ENCODE measurements around the gene KPNB1.

The KPNB1 gene

DNA sequence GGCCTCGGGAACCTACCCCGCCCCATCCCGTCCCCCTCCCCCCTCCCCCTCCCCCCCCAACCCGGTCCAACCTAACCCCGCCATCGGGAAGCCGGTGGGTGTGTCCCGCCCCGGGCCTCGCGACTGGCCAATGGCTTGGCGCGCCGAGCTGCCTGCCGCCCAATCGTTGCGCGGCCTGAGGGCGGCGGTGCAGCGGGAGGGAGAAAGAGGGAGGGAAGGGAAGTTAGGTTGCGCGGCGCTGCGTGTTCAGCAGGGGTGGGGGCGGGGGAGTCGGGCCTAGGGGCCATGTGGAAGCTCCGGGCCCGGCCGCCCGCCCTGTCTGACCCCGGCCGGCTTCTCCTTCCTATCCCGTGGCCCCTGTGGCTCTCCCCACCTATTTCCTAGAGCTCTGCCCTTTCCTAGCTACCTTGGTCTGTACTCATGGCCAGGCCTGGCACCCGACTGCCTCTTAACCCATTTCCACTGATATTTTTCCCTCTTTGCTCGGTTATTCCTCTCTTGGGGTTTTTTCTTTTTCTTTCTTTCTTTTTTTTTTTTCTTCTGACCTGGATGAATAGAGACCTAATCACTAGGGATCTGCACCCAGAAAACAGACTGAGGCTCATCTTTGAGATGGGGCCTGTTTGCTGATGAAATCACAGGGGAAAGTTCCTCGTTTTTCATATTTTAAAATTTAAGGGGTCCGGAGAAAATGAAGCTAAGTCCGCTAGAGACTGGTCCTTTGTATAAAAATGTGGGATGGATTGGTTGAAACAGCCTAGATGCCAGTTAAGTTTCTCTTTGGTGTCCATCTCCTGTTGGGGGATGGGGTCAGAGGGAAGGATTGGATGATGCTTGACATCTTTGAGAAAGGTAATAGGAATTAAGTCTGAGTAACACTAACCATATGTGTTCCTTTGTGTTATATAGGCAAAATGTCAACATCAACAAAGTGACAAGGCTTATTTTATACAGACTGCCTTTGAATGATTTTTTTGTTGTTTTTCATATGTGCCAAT, 1.1 kb downstream of the KPNB1 start:
- peak overlapping the region; percentile 94 for H3K27ac Mint-ChIP-seq
- peak overlapping the region; percentile 92 for H3K4me3 Mint-ChIP-seq
- peaks cover 67% of the 10 kb centered on the region for H3K36me3 Mint-ChIP-seq (ENCODE audit: low read depth)
- H3K4me1 Mint-ChIP-seq (ENCODE audit: low read depth) = peaks cover 56% of the 10 kb centered on the region
- no peaks in the 10 kb centered on the region for H3K27me3 Mint-ChIP-seq
- intact Hi-C loops (cut with micrococcal nuclease) = no loop called here
- no peaks in the 10 kb centered on the region for H3K9me3 Mint-ChIP-seq

DNA sequence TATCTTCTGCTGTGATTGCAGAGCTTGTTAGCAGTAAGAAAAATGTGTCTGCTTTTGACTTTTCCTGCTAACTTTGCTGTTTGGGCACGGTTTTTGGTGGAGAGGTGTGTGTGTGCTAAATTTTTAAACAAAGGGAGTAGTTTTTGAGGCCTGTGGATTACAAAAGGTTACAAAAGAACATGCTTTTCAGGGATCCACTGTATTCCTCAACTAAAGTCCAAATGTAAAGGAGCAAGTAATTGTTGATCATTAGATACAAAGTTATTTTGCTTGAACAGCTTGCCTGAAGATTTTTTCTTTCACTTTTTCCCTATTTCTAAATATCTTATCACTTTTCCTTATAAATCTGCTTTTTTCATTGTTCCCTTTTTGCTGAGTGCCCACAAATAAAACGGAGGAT, 2.0 kb downstream of the KPNB1 start:
- peaks cover 51% of the 10 kb centered on the region for H3K4me1 Mint-ChIP-seq (ENCODE audit: low read depth)
- intact Hi-C loops (cut with micrococcal nuclease) = no loop called here
- H3K9me3 Mint-ChIP-seq = no peaks in the 10 kb centered on the region
- H3K4me3 Mint-ChIP-seq = no peak overlapping the region
- no peaks in the 10 kb centered on the region for H3K27me3 Mint-ChIP-seq
- peaks cover 76% of the 10 kb centered on the region for H3K36me3 Mint-ChIP-seq (ENCODE audit: low read depth)
- H3K27ac Mint-ChIP-seq = peak overlapping the region; percentile 47

DNA sequence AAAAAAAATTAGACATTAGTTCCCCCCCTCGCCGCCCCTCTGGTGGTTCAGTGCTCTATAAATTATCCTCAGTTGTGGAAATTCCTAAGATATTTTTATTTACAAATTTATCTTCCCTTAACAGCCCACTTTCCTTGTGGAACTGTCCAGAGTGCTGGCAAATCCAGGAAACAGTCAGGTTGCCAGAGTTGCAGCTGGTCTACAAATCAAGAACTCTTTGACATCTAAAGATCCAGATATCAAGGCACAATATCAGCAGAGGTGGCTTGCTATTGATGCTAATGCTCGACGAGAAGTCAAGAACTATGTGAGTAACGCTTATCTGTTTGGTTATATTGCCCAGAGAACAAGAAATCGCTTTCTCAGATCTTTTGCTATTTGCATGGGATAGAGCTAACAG, 2.9 kb downstream of the KPNB1 start:
- peaks cover 42% of the 10 kb centered on the region for H3K4me1 Mint-ChIP-seq (ENCODE audit: low read depth)
- intact Hi-C loops (cut with micrococcal nuclease) = no loop called here

DNA sequence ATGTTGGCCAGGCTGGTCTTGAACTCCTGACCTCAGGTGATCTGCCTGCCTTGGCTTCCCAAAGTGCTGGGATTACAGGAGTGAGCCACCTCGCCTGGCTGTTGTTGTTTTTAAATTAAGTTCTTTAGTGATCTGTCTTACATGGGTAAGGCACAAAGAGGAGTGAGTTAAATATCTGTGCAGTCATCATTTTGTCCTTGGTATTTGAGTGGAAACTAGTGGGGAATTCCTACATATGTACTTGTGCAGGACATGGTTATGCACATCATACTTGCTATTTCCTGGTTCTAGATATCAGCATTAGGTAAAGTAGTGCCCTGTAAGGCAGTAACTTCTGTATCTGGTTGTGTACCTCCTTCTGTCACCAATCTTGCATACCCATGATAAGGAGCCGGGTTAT, 3.7 kb downstream of the KPNB1 start:
- peaks cover 93% of the 10 kb centered on the region for H3K36me3 Mint-ChIP-seq (ENCODE audit: low read depth)
- no peaks in the 10 kb centered on the region for H3K9me3 Mint-ChIP-seq
- intact Hi-C loops (cut with micrococcal nuclease) = no loop called here
- peaks cover 42% of the 10 kb centered on the region for H3K4me1 Mint-ChIP-seq (ENCODE audit: low read depth)
- H3K4me3 Mint-ChIP-seq = no peak overlapping the region
- no peak overlapping the region for H3K27ac Mint-ChIP-seq
- no peaks in the 10 kb centered on the region for H3K27me3 Mint-ChIP-seq

More for the DNA sequence above, 2.9 kb downstream of the KPNB1 start:
- no peak overlapping the region for H3K27ac Mint-ChIP-seq
- H3K4me3 Mint-ChIP-seq = no peak overlapping the region
- peaks cover 85% of the 10 kb centered on the region for H3K36me3 Mint-ChIP-seq (ENCODE audit: low read depth)
- H3K27me3 Mint-ChIP-seq = no peaks in the 10 kb centered on the region
- H3K9me3 Mint-ChIP-seq = no peaks in the 10 kb centered on the region

DNA sequence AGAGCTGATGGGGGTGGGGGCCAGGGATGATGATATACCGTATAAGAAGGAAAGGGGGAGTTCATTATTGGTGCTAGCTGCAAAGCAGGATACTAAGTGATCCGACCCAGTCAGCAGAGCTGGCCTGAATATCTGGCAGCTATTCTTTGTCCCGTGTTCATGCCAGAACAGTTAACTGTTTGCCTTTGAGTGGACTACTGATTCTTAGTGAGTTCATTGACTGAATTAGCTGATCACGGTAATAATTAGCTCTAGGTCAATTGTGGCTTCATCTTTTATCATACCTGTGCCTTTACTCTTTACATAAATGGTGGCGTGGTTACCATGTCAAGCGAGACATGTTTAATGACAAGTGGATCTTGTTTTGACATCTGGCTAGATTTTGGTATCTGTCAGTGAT, 5.3 kb downstream of the KPNB1 start:
- H3K4me3 Mint-ChIP-seq = no peak overlapping the region
- H3K4me1 Mint-ChIP-seq (ENCODE audit: low read depth) = peaks cover 37% of the 10 kb centered on the region
- no peak overlapping the region for H3K27ac Mint-ChIP-seq
- H3K36me3 Mint-ChIP-seq (ENCODE audit: low read depth) = peaks cover 93% of the 10 kb centered on the region
- H3K27me3 Mint-ChIP-seq = no peaks in the 10 kb centered on the region
- intact Hi-C loops (cut with micrococcal nuclease) = no loop called here
- H3K9me3 Mint-ChIP-seq = no peaks in the 10 kb centered on the region

DNA sequence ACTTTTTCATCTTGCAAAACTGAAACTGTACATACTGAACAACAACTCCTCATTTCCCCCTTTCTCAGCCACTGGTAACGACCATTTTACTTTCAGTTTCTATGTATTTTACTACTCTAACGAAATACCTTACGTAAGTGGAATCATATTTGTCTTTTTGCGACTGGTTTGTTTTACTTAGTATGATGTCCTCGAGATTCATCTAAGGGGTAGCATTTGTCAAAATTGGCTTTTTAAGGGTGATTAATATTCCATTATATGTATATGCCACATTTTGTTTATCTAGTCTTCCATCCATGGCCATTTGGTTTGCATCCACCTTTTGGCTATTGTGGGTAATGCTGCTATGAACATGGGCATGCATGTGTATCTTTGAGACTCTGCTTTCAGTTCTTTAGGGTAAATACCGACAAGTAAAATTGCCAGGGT, 10.4 kb downstream of the KPNB1 start:
- Mint-ChIP-seq H3K27me3 (no peaks in the 10 kb centered on the region), H3K4me1 (ENCODE audit: low read depth) (peaks cover 31% of the 10 kb centered on the region), H3K36me3 (ENCODE audit: low read depth) (peaks cover 96% of the 10 kb centered on the region), H3K27ac (no peak overlapping the region), H3K9me3 (no peaks in the 10 kb centered on the region), H3K4me3 (peak overlapping the region; percentile 30)
- intact Hi-C loops (cut with micrococcal nuclease) = loop anchor here (10.0 kb wide), 1 partner anchor 135 kb away; no protein-coding TSS in a partner anchor

DNA sequence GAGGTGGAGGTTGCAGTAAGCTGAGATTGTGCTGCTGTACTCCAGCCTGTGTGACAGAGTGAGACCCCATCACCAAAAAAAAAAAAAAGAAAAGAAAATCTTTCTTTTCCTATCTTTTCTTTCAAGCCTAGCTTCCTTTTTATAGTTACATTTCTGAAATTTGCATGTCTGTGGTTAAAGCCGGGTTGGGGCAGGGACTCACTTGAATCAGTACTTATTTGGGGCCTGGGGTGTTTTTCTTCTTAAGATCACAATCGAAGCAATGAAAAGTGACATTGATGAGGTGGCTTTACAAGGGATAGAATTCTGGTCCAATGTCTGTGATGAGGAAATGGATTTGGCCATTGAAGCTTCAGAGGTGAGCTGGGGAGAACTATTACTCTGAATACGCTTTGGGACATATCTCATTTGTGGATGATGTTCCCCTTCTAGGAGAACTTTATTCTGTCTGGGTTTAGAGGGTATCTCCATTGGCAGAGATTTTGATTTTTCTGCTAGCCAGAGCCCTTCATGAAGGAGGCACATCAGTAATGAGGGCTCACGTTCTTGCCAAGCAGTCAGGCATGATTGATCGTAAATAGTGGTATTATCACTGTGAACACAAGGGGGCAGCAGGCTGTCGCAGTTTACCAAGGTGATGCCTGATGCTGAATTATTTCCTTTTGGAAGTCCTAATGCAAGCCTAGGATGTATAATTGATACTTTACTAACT, 14.3 kb downstream of the KPNB1 start:
- no peaks in the 10 kb centered on the region for H3K27me3 Mint-ChIP-seq
- no peaks in the 10 kb centered on the region for H3K9me3 Mint-ChIP-seq
- H3K4me1 Mint-ChIP-seq (ENCODE audit: low read depth) = peaks cover 13% of the 10 kb centered on the region
- no peak overlapping the region for H3K4me3 Mint-ChIP-seq
- H3K27ac Mint-ChIP-seq = no peak overlapping the region
- H3K36me3 Mint-ChIP-seq (ENCODE audit: low read depth) = peaks cover 96% of the 10 kb centered on the region
- intact Hi-C loops (cut with micrococcal nuclease) = loop anchor here (10.0 kb wide), 1 partner anchor 131 kb away; no protein-coding TSS in a partner anchor

DNA sequence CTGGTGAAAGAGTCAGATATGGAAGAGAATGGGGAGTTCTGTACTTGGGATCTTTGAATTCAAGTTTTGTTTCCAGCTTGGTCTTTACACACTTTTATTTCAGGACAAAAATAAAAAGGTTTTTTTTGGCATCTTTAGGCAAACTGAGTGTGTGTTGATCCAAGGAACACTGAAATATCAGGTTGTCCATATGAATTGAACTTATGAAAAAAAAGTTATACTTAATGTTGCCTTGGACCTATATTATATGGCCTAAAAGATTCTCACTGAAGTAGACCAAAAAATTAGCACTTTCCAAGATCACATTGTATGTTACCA, 14.9 kb downstream of the KPNB1 start:
- H3K9me3 Mint-ChIP-seq = no peaks in the 10 kb centered on the region

DNA sequence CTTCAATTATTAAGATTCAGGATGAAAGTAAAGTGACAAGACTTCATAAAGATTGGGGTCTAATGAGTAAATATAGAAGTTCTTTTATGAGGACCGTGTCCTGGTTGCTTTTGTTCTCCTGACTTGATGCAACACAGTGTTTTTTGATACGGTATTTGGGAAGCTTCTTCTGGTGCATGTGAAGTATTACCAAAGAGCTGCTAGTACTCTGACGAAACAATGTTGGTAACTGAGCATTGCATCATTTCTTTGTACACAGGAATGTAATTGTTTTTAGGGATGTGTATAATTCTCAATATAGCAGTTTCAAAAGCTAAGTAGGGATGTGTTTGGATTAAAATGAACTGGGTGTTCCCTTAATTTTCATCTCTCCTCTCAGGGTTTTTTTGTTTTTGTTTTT, 15.9 kb downstream of the KPNB1 start:
- Mint-ChIP-seq H3K36me3 (ENCODE audit: low read depth) (peaks cover 100% of the 10 kb centered on the region), H3K27ac (peak overlapping the region; percentile 39), H3K27me3 (no peaks in the 10 kb centered on the region), H3K4me3 (no peak overlapping the region), H3K4me1 (ENCODE audit: low read depth) (peaks cover 19% of the 10 kb centered on the region), H3K9me3 (no peaks in the 10 kb centered on the region)
- intact Hi-C loops (cut with micrococcal nuclease) = loop anchor here (10.0 kb wide), 1 partner anchor 129 kb away; no protein-coding TSS in a partner anchor

More for the DNA sequence above, 14.9 kb downstream of the KPNB1 start:
- intact Hi-C loops (cut with micrococcal nuclease) = loop anchor here (10.0 kb wide), 1 partner anchor 130 kb away; no protein-coding TSS in a partner anchor
- H3K27ac Mint-ChIP-seq = no peak overlapping the region
- H3K4me3 Mint-ChIP-seq = no peak overlapping the region
- peaks cover 15% of the 10 kb centered on the region for H3K4me1 Mint-ChIP-seq (ENCODE audit: low read depth)
- H3K27me3 Mint-ChIP-seq = no peaks in the 10 kb centered on the region
- peaks cover 96% of the 10 kb centered on the region for H3K36me3 Mint-ChIP-seq (ENCODE audit: low read depth)

DNA sequence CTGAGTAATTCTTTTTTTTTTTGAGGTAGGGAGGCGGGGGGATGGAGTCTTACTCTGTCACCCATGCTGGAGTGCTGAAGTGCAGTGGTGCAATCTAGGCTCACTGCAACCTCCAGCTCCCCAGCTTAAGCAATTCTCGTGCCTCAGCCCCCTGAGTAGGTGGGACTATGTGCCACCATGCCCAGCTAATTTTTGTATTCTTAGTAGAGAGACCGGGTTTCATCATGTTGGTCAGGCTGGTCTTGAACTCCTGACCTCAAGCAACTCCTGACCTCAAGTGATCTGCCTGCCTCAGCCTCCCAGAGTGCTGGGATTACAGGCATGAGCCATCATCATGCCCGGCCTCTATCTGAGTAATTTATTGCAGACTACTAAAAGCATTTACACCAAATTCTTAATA, 19.4 kb downstream of the KPNB1 start:
- H3K4me1 Mint-ChIP-seq (ENCODE audit: low read depth) = peaks cover 16% of the 10 kb centered on the region
- H3K27ac Mint-ChIP-seq = no peak overlapping the region
- no peak overlapping the region for H3K4me3 Mint-ChIP-seq
- no peaks in the 10 kb centered on the region for H3K9me3 Mint-ChIP-seq
- peaks cover 100% of the 10 kb centered on the region for H3K36me3 Mint-ChIP-seq (ENCODE audit: low read depth)
- intact Hi-C loops (cut with micrococcal nuclease) = loop anchor here (10.0 kb wide), 1 partner anchor 126 kb away; no protein-coding TSS in a partner anchor
- no peaks in the 10 kb centered on the region for H3K27me3 Mint-ChIP-seq

DNA sequence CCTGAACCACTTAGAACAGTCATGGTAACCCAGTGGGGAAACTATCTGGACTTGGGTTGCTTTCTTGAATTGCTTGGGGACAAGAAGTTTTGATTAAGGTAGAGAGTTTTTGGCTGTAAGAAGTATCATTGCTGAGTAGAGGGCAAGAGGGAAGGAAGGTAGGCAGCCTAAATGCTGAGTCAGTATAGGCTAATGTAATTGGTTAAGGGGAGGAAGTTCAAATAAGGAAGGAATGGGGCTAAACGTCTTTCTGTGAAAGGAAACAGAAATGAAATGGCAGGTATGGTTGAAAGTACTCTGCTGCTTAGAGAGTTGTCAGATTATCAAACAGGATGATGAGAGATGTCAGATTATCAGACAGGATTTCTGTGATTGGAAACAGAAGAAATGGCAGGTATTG, 20.3 kb downstream of the KPNB1 start:
- no peaks in the 10 kb centered on the region for H3K27me3 Mint-ChIP-seq
- peak overlapping the region; percentile 7 for H3K27ac Mint-ChIP-seq
- H3K4me3 Mint-ChIP-seq = no peak overlapping the region
- intact Hi-C loops (cut with micrococcal nuclease) = loop anchor here (5.0 kb wide), 1 partner anchor 68 kb away; no protein-coding TSS in a partner anchor
- H3K9me3 Mint-ChIP-seq = no peaks in the 10 kb centered on the region
- peaks cover 100% of the 10 kb centered on the region for H3K36me3 Mint-ChIP-seq (ENCODE audit: low read depth)
- H3K4me1 Mint-ChIP-seq (ENCODE audit: low read depth) = peaks cover 10% of the 10 kb centered on the region

DNA sequence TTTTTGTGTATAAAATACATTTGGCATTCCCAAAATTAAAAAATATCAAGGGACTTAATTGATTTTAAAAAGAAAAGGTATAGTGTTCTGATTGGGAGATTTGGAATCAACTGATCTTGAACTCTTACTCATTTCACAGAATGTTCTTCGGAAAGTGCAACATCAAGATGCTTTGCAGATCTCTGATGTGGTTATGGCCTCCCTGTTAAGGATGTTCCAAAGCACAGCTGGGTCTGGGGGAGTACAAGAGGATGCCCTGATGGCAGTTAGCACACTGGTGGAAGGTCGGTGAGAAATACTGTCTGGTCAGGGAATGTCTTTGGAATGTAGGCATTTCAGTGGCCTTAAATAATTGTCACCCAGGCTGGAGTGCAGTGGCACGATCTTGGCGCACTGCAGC, 24.8 kb downstream of the KPNB1 start:
- Mint-ChIP-seq H3K36me3 (ENCODE audit: low read depth) (peaks cover 100% of the 10 kb centered on the region), H3K4me3 (no peak overlapping the region), H3K27ac (no peak overlapping the region), H3K9me3 (no peaks in the 10 kb centered on the region), H3K4me1 (ENCODE audit: low read depth) (peaks cover 9% of the 10 kb centered on the region), H3K27me3 (no peaks in the 10 kb centered on the region)
- intact Hi-C loops (cut with micrococcal nuclease) = loop anchor here (5.0 kb wide), 1 partner anchor 72 kb away; no protein-coding TSS in a partner anchor

DNA sequence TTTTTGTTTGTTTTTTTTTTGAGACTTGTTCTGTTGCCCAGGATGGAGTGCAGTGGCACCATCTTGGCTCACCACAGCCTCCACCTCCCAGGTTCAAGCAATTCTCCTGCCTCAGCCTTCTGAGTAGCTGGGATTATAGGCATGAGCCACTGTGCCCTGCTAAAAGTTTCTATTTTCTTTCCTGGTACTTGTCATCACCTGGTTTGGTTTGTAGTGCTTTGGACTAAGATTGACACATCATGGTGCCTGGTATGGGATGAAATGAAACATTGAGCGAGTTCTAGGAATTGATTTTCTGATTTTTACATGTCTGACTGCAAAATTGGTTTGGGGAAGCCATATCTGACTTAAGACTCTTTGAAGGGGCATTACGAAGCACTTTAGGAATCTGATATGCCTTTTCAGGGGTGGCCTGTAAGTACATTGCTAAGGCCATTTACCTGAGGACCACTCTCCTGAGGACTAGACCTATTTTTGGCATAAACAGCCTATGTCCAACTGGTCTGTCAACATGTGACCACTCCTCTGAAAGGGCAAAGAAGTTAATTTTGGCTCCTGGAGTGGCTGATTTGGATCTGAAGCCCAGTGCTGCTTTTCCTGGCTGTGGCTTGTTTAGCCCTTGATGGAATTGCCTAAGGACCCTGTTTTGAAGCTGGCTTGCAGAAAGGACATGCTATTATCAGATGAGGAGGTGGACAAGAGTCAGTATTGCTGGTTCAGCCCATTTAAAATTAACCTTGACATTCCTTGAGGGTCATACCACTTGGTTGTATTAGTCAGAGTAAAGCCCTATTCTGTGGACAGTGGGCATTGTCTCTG, 25.9 kb downstream of the KPNB1 start:
- Mint-ChIP-seq H3K9me3 (no peaks in the 10 kb centered on the region), H3K27ac (no peak overlapping the region), H3K27me3 (no peaks in the 10 kb centered on the region), H3K36me3 (ENCODE audit: low read depth) (peaks cover 100% of the 10 kb centered on the region), H3K4me3 (no peak overlapping the region), H3K4me1 (ENCODE audit: low read depth) (peaks cover 4% of the 10 kb centered on the region)
- intact Hi-C loops (cut with micrococcal nuclease) = no loop called here

Data from dendritic cell treated with granulocyte-macrophage colony-stimulating factor and Interleukin-4, amounts not matched to agents 40 ng/mL and 50 ng/mL, for 4 days (primary cell).